H9 (cell line): ENCODE data around the gene KRT6C. TPM values are rescaled to one million over a fixed set of nuclear protein-coding genes. Genes with fewer than 3 reads are reported as not detected.

Source experiments
- DNase-seq: peaks from one replicate; pipeline ENCODE4 v3.0.0-alpha.2; 2017
- H2AFZ ChIP-seq: one replicate; pipeline ENCODE4 v1.6.1; 2013; ENCODE audit warnings: mild to moderate bottlenecking, low read length, control low read depth, moderate library complexity
- H2AK5ac ChIP-seq: 2 replicates; pipeline ENCODE4 v1.6.1; 2013; ENCODE audit warnings: low read length, control low read depth, mixed read lengths; ENCODE audit not compliant: insufficient read length
- H2BK120ac ChIP-seq: one replicate; pipeline ENCODE4 v1.6.1; 2013; ENCODE audit warnings: low read depth, mild to moderate bottlenecking, low read length, control low read depth, inconsistent platforms; ENCODE audit not compliant: poor library complexity, severe bottlenecking
- H2BK12ac ChIP-seq: 2 replicates; pipeline ENCODE4 v1.6.1; 2013; ENCODE audit warnings: low read length, control low read depth, mixed read lengths, low read depth; ENCODE audit not compliant: insufficient read length
- H2BK15ac ChIP-seq: 2 replicates; pipeline ENCODE4 v1.6.1; 2013; ENCODE audit warnings: low read depth, low read length, control low read depth
- H2BK20ac ChIP-seq: one replicate; pipeline ENCODE4 v1.6.1; 2013; ENCODE audit warnings: low read depth, mild to moderate bottlenecking, low read length, control low read depth, inconsistent platforms; ENCODE audit not compliant: poor library complexity, severe bottlenecking
- H2BK5ac ChIP-seq: 2 replicates; pipeline ENCODE4 v1.6.1; 2013; ENCODE audit warnings: low read length, control low read depth, mixed read lengths; ENCODE audit not compliant: insufficient read length
- H3K14ac ChIP-seq: 2 replicates; pipeline ENCODE4 v1.6.1; 2013; ENCODE audit warnings: low read length, control low read depth; ENCODE audit not compliant: insufficient read depth
- H3K18ac ChIP-seq: 2 replicates; pipeline ENCODE4 v1.6.1; 2013; ENCODE audit warnings: low read depth, mild to moderate bottlenecking, mixed read lengths, low read length, control low read depth; ENCODE audit not compliant: insufficient read length
- H3K23ac ChIP-seq: 2 replicates; pipeline ENCODE4 v1.6.1; 2013; ENCODE audit warnings: low read length, control low read depth, mixed read lengths, low read depth; ENCODE audit not compliant: insufficient read length
- H3K23me2 ChIP-seq: 2 replicates; pipeline ENCODE4 v1.6.1; 2013; ENCODE audit warnings: low read depth, mild to moderate bottlenecking, mixed read lengths, low read length, control low read depth; ENCODE audit not compliant: insufficient read length, poor library complexity, severe bottlenecking
- H3K27ac ChIP-seq: 2 replicates; pipeline ENCODE4 v1.5.1; 2013; ENCODE audit warnings: low read length, control low read depth, mixed read lengths, low read depth; ENCODE audit not compliant: insufficient read length
- H3K27me3 ChIP-seq: 2 replicates; pipeline ENCODE4 v1.6.1; 2013; ENCODE audit warnings: low read length, control low read depth, inconsistent platforms; ENCODE audit not compliant: insufficient read depth
- H3K4ac ChIP-seq: 2 replicates; pipeline ENCODE4 v1.6.1; 2013; ENCODE audit warnings: low read depth, mild to moderate bottlenecking, control low read depth, inconsistent platforms, low read length, moderate library complexity
- H3K4me1 ChIP-seq: 2 replicates; pipeline ENCODE4 v1.6.1; 2013; ENCODE audit warnings: low read length, control low read depth, inconsistent platforms; ENCODE audit not compliant: insufficient read depth
- H3K4me2 ChIP-seq: 2 replicates; pipeline ENCODE4 v1.6.1; 2013; ENCODE audit warnings: low read length, control low read depth, mixed read lengths; ENCODE audit not compliant: insufficient read length, insufficient read depth
- H3K56ac ChIP-seq: 2 replicates; pipeline ENCODE4 v1.6.1; 2013; ENCODE audit warnings: low read depth, mild to moderate bottlenecking, mixed read lengths, low read length, control low read depth; ENCODE audit not compliant: insufficient read length
- H3K79me1 ChIP-seq: 2 replicates; pipeline ENCODE4 v1.6.1; 2013; ENCODE audit warnings: low read depth, mild to moderate bottlenecking, moderate library complexity, low read length, control low read depth, inconsistent platforms; ENCODE audit not compliant: insufficient read depth, poor library complexity, severe bottlenecking
- H3K79me2 ChIP-seq: 2 replicates; pipeline ENCODE4 v1.6.1; 2013; ENCODE audit warnings: low read length, control low read depth, inconsistent platforms; ENCODE audit not compliant: insufficient read depth
- H3K9ac ChIP-seq: 2 replicates; pipeline ENCODE4 v1.6.1; 2013; ENCODE audit warnings: low read length, control low read depth, mixed read lengths; ENCODE audit not compliant: insufficient read length; ENCODE audit errors: extremely low read depth
- H3K9me3 ChIP-seq: one replicate; pipeline ENCODE4 v1.6.1; 2013; ENCODE audit warnings: low read depth, low read length, inconsistent platforms; ENCODE audit not compliant: control insufficient read depth
- H3T11ph ChIP-seq: one replicate; pipeline ENCODE4 v1.6.1; 2013; ENCODE audit warnings: mild to moderate bottlenecking, low read length, control low read depth, inconsistent platforms
- H4K20me1 ChIP-seq: one replicate; pipeline ENCODE4 v1.6.1; 2013; ENCODE audit not compliant: control insufficient read depth, insufficient read length, insufficient read depth
- H4K5ac ChIP-seq: 2 replicates; pipeline ENCODE4 v1.6.1; 2013; ENCODE audit warnings: low read depth, mild to moderate bottlenecking, mixed read lengths, low read length, control low read depth; ENCODE audit not compliant: insufficient read length
- H4K8ac ChIP-seq: replicated peaks from 2 replicates; pipeline ENCODE4 v1.6.1; 2013; ENCODE audit warnings: low read length, control low read depth, mixed read lengths, low read depth; ENCODE audit not compliant: insufficient read length
- H4K91ac ChIP-seq: 2 replicates; pipeline ENCODE4 v1.6.1; 2013; ENCODE audit warnings: low read depth, mild to moderate bottlenecking, moderate library complexity, mixed read lengths, low read length, control low read depth; ENCODE audit not compliant: insufficient read length
- H3K27ac Mint-ChIP-seq, 3 experiments: 2 replicates in 2 of 3; 3 replicates in 1 of 3; pipeline ENCODE4 v1.8.0; 2020 to 2021; ENCODE audit warnings: mixed read lengths in 3 of 3, mild to moderate bottlenecking in 1 of 3, moderate library complexity in 1 of 3
- H3K27me3 Mint-ChIP-seq: 2 replicates; pipeline ENCODE4 v1.8.0; 2021; ENCODE audit warnings: low read depth, mild to moderate bottlenecking, moderate library complexity, mixed read lengths
- H3K36me3 Mint-ChIP-seq, 3 experiments: 2 replicates in 2 of 3; 3 replicates in 1 of 3; pipeline ENCODE4 v1.8.0; 2020 to 2021; ENCODE audit warnings: low read depth in 3 of 3, mixed read lengths in 3 of 3; ENCODE audit not compliant: insufficient read depth in 1 of 3
- H3K4me1 Mint-ChIP-seq, 2 experiments: 2 replicates each; pipeline ENCODE4 v1.8.0; 2020; ENCODE audit warnings: mixed read lengths in 2 of 2
- H3K4me3 Mint-ChIP-seq, 2 experiments: 2 replicates in 1 of 2; 3 replicates in 1 of 2; pipeline ENCODE4 v1.8.0; 2020 to 2021; ENCODE audit warnings: mild to moderate bottlenecking in 2 of 2, mixed read lengths in 2 of 2, moderate library complexity in 1 of 2
- H3K9me3 Mint-ChIP-seq, 2 experiments: 2 replicates in 1 of 2; 3 replicates in 1 of 2; pipeline ENCODE4 v1.8.0; 2020; ENCODE audit warnings: mild to moderate bottlenecking in 2 of 2, mixed read lengths in 2 of 2, moderate library complexity in 1 of 2
- WGBS: extraction: QIAGEN DNeasy Blood & Tissue Kit; methylation state at CpG from one replicate; pipeline ENCODE4 v1.1.7; 2013; ENCODE audit warnings: missing lambda C conversion rate, low lambda C conversion rate, mixed read lengths; ENCODE audit not compliant: insufficient read length; ENCODE audit errors: extremely low coverage; 5-methylcytosine and 5-hydroxymethylcytosine counted together
- total RNA-seq: library from RNA; stranded (reverse); gene quantifications from 2 replicates; pipeline ENCODE4 v1.2.1, GENCODE V29; 2021
- TF ChIP-seq, protein P1 (sequence below): fragments of 200-600 bp; sonication (generic); conservative IDR thresholded peaks from 3 replicates; pipeline ENCODE4 v1.8.0; 2021; ENCODE audit warnings: antibody characterized with exemption, mild to moderate bottlenecking

Gene KRT6C
- total RNA-seq, 1 experiment from 2014 or later, result not detected

DNA sequence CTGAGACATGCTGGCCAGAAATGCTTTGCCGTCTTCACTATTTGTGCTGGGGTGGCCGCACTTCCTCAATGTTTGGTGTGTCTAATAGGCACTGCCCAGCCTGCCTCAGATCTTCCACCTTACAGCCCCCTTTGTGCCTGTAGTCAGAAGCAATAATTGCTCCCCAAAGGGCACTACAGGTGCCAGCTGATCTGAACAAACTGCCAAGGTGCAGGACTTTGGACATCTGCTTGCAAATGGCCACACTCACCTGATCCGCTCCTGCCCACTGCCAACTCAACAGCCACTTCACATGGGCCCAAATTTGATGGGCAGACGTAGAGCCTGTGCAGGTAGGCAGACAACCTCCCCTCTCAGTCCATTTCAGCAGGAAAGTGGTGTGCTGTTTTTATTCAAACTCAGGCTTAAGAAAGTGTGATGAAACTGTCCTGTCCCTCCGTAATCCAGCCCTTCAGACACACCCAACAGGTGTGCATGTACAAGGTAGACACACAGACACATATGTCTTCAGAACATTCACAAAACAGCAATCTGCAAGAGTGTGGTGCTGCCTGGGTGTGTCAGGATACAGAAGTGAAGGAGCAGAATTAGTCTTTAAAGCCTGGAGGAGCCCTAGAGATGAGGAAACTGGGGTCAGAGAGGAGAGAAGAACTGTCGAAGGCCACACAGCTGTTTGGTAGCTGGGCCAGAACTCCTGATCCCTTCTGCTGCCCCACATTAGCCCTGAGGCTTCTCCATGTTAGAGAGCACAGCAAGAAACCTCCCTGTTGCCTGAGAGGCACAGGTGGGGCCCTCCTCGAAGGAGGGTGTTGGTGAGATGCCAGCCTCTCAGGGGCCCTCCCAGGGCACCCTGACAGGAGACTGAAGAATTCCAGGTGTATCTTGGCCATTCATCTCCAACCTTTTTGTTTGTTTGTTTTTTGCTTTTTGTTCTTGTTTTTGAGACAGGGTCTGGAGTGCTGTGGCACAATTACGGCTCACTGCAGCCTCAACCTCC lies 35.0 kb downstream of the KRT6C start:
- Histone ChIP-seq H3K79me2 (no peaks in the 10 kb centered on the region), H3K9me3 (no peaks in the 10 kb centered on the region)

More for the DNA sequence above, 35.0 kb downstream of the KRT6C start:
- no peak overlapping the region for H2BK12ac ChIP-seq
- no peak overlapping the region for H4K5ac ChIP-seq
- peaks cover 20 to 33% of the 10 kb centered on the region in 2 experiments for H3K4me1 Mint-ChIP-seq
- H3K79me1 ChIP-seq, result no peaks in the 10 kb centered on the region
- no peak overlapping the region for H3K4me3 Mint-ChIP-seq
- no peak overlapping the region for H3K18ac ChIP-seq
- H4K8ac ChIP-seq, result no peak overlapping the region
- no peak overlapping the region for H3K4ac ChIP-seq
- H4K91ac ChIP-seq, result no peak overlapping the region
- TF ChIP-seq, protein P1, sequence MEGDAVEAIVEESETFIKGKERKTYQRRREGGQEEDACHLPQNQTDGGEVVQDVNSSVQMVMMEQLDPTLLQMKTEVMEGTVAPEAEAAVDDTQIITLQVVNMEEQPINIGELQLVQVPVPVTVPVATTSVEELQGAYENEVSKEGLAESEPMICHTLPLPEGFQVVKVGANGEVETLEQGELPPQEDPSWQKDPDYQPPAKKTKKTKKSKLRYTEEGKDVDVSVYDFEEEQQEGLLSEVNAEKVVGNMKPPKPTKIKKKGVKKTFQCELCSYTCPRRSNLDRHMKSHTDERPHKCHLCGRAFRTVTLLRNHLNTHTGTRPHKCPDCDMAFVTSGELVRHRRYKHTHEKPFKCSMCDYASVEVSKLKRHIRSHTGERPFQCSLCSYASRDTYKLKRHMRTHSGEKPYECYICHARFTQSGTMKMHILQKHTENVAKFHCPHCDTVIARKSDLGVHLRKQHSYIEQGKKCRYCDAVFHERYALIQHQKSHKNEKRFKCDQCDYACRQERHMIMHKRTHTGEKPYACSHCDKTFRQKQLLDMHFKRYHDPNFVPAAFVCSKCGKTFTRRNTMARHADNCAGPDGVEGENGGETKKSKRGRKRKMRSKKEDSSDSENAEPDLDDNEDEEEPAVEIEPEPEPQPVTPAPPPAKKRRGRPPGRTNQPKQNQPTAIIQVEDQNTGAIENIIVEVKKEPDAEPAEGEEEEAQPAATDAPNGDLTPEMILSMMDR, result no peak
- 0 out of 2 replicates have a peak, but pooled peaks cover 2% of the 10 kb centered on the region for H3K4me1 ChIP-seq
- no peak overlapping the region for H3K27ac ChIP-seq
- H4K20me1 ChIP-seq, result no peaks in the 10 kb centered on the region
- no peak overlapping the region for H2BK120ac ChIP-seq
- H2AFZ ChIP-seq, result no peak overlapping the region
- no peak for DNase-seq
- H2BK20ac ChIP-seq, result no peak overlapping the region
- H3K56ac ChIP-seq, result no peak overlapping the region
- H2BK15ac ChIP-seq, result no peak overlapping the region
- no peaks in the 10 kb centered on the region for H3K9me3 Mint-ChIP-seq
- no CpG with 5 or more reads among the region's 8 CpGs for WGBS
- H3K27me3 Mint-ChIP-seq, result peaks cover 3% of the 10 kb centered on the region
- H2BK5ac ChIP-seq, result no peak overlapping the region
- H3K23me2 ChIP-seq, result no peaks in the 10 kb centered on the region
- H3K4me2 ChIP-seq, result no peak overlapping the region
- no peak overlapping the region for H3K9ac ChIP-seq
- H3K36me3 Mint-ChIP-seq, result no peaks in the 10 kb centered on the region
- H3K23ac ChIP-seq, result no peak overlapping the region
- H2AK5ac ChIP-seq, result no peak overlapping the region
- no peak overlapping the region for H3K27ac Mint-ChIP-seq
- no peak overlapping the region for H3T11ph ChIP-seq
- H3K27me3 ChIP-seq, result no peaks in the 10 kb centered on the region
- H3K14ac ChIP-seq, result no peak overlapping the region
